PFSK-1 (cell line): ENCODE results near the gene SRPK2.

Source experiments
- FOXP2 ChIP-seq: optimal IDR thresholded peaks from 2 replicates; pipeline ENCODE3; 2011; ENCODE audit warnings: borderline replicate concordance, control low read depth, inconsistent platforms; ENCODE audit not compliant: insufficient read depth; ENCODE audit errors: extremely low read length, extremely low read depth
- POLR2AphosphoS5 ChIP-seq: IDR thresholded peaks from 2 replicates; pipeline ENCODE4 v1.6.1; 2012; ENCODE audit warnings: low read depth, mild to moderate bottlenecking, control low read depth, low read length, moderate library complexity
- REST ChIP-seq, 2 experiments: IDR thresholded peaks; 2 replicates each; pipeline versions ENCODE4 v1.6.1 to v1.8.0; 2011 to 2012; ENCODE audit warnings: low read depth in 2 of 2, low read length in 2 of 2, control low read depth in 1 of 2, inconsistent platforms in 1 of 2, mild to moderate bottlenecking in 1 of 2, moderate library complexity in 1 of 2; ENCODE audit not compliant: insufficient read depth in 1 of 2
- SIN3A ChIP-seq: IDR thresholded peaks from 2 replicates; pipeline ENCODE4 v1.6.1; 2012; ENCODE audit warnings: mild to moderate bottlenecking, low read length, moderate library complexity, borderline replicate concordance; ENCODE audit not compliant: insufficient read depth

- TF ChIP-seq POLR2AphosphoS5 (no peak), REST (IDR thresholded peaks at IDR 0.05; ENCODE audit: insufficient read depth in 1 of 2, low read depth in 2 of 2, low read length in 2 of 2) (no peak), SIN3A (no peak), FOXP2 (no peak)
Observed at GRCh38 chr7:105112440-105113418, 276.0 kb downstream of the SRPK2 start.
